HL-60 (cell line): Measurements from ENCODE around the gene MTM1.

ENCODE experiments used
- CTCF ChIP-seq: IDR thresholded peaks from one replicate; pipeline ENCODE4 v1.5.1; 2011; ENCODE audit warnings: low read length, control low read depth, inconsistent platforms; ENCODE audit not compliant: insufficient read depth
- GABPA ChIP-seq: IDR thresholded peaks from 2 replicates; pipeline ENCODE4 v1.6.1; 2012; ENCODE audit warnings: low read depth
- POLR2AphosphoS5 ChIP-seq: IDR thresholded peaks from 2 replicates; pipeline ENCODE4 v1.6.1; 2012; ENCODE audit warnings: low read depth
- REST ChIP-seq: IDR thresholded peaks from 2 replicates; pipeline ENCODE4 v1.6.1; 2012; ENCODE audit warnings: low read depth; ENCODE audit not compliant: insufficient replicate concordance

DNA sequence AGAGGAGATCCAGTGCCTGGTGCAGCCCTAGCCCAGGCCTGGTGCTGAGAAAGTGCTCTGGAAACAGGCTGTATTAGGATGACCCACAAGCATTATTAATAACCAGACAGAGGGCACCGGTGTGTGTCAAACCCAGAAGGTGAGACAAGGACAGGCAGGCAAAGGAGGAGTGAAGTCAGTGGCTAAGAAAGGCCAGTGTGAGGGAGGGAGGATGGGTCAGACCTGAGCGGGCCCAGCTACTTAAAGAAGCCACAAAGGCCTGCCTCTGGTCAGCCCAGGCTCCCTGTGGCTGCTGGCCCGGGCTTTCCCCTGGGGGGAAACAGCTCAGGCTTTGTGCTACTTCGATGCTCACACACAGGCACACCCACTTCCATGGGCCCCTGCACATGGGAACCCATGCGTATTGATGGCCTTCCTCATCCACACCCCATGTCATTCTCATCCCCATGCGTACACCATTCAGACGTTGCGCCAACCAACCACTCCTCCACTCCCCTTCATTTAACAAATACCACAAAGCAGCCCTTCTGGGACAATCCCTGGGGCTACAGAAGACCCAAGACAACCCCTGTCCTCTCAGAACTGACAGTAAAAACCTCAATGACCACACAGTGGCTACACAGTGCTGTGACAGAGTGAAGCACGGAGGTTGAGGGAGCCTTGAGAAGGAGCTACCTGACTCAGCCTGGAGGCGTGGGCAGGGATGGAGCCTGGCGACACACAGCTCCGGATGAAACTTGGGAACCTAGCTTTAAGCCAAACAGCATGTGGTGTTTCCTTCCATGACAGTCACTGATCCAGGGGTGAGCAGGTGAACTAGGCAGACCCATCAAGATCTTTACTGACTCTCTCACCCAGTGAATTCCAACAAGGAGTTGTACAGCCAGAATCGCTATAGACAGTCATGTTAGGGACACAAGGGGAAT, 24.9 kb upstream of the MTM1 start:
- TF ChIP-seq CTCF, result no peak
- no peak for TF ChIP-seq GABPA
- TF ChIP-seq REST, result no peak
- no peak for TF ChIP-seq POLR2AphosphoS5
